ENCODE measurements around the gene COL5A1.

Gene COL5A1

DNA sequence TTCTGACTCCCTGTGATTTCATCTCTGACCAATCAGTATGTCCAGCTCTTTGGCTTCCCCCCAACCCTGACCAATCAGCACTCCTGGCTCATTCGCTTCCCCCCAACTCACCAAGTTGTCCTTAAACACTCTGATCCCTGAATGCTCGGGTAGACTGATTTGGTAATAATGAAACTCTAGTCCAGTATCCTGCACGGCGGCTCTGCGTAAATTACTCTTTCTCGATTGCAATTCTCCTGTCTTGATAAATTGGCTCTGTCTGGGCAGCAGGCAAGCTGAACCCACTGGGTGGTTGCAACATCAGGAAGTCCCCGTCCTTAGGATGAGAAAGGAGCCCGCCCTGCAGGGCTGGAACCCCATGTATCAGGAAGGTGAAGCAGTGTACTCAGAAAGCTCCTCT lies 249.4 kb downstream of the COL5A1 start:
- H3K4me3 ChIP-seq (ENCODE audit: control insufficient read depth, low read depth, low read length) = no peak overlapping the region
- no peak for DNase-seq (ENCODE audit: low read depth)
- TF ChIP-seq CTCF (IDR thresholded peaks at IDR 0.05; ENCODE audit: control insufficient read depth, insufficient read depth, low read depth, low read length, missing control alignments) = no peak

GRCh38 chr9:134891713-134892112 lies 250.1 kb downstream of the COL5A1 start:
- no peak overlapping the region for H3K4me3 ChIP-seq (ENCODE audit: control insufficient read depth, low read depth, low read length)
- no peak for DNase-seq (ENCODE audit: low read depth)
- no peak for TF ChIP-seq CTCF (IDR thresholded peaks at IDR 0.05; ENCODE audit: control insufficient read depth, insufficient read depth, low read depth, low read length, missing control alignments)

DNA sequence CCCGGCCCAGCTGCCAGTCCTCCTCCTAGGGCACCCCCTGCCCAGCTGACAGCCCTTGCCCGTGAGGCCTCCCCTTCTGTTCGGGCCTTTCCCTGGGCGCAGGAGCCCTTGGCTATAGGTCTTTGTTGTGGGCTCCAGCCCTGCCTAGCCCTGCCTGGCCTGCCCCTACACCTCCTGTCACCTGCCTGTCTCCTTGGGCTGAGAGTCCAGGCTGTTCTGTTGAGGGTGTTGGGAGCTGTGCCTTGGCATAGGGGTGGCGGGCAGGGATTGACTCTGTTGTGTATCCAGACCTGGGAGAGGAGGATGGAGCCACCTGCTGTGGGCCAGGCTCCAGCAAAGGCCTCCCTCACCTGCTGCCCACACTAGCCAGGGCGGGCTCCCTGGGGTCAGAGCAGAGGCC lies 250.6 kb downstream of the COL5A1 start:
- no peak overlapping the region for H3K4me3 ChIP-seq (ENCODE audit: control insufficient read depth, low read depth, low read length)
- no peak for DNase-seq (ENCODE audit: low read depth)
- TF ChIP-seq CTCF (IDR thresholded peaks at IDR 0.05; ENCODE audit: control insufficient read depth, insufficient read depth, low read depth, low read length, missing control alignments) = no peak

DNA sequence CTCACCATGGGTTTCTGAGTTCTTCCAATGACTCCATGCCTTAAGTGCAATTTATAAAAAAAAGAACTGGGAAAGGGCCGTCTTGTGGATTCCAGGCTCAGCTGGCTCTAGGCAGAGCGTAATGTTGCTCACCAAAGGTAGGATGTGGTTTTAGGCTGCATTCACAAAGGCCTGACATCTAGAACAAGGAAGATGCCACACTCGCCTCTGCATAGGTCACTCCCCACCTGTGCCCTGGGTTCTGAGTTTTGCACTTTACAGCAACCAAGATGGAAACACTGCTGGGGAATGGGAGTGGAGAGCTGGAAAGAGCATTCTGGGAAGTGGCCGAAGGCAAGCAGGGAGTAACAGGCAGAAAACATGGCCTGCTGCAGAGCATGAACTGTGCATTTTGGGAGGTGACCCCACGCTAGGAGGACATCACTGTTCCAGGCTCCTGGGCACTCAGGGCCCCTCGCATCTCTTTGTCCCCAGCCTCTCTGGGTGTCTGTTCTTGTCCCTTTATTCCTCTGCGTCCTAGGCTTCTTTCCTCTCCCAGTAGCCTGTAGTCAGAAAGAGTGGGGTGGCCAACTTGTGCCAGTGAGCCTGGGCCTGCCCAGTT lies 251.3 kb downstream of the COL5A1 start:
- no peak overlapping the region for H3K4me3 ChIP-seq (ENCODE audit: control insufficient read depth, low read depth, low read length)
- no peak for DNase-seq (ENCODE audit: low read depth)
- no peak for TF ChIP-seq CTCF (IDR thresholded peaks at IDR 0.05; ENCODE audit: control insufficient read depth, insufficient read depth, low read depth, low read length, missing control alignments)
